SK-N-MC (cell line): ENCODE measurements around the gene NLGN1.

Experiments
- EZH2 ChIP-seq: fragments of 200-600 bp; sonication (generic); IDR thresholded peaks from one replicate; pipeline ENCODE4 v1.6.1; 2017; ENCODE audit warnings: antibody characterized with exemption
- FOXP2 ChIP-seq: optimal IDR thresholded peaks from 2 replicates; pipeline ENCODE3; 2011; ENCODE audit warnings: mild to moderate bottlenecking, moderate library complexity; ENCODE audit not compliant: insufficient read depth; ENCODE audit errors: extremely low read length, control extremely low read depth
- POLR2AphosphoS5 ChIP-seq: IDR thresholded peaks from 2 replicates; pipeline ENCODE4 v1.6.1; 2012; ENCODE audit warnings: mild to moderate bottlenecking, low read depth, low read length, borderline replicate concordance

DNA sequence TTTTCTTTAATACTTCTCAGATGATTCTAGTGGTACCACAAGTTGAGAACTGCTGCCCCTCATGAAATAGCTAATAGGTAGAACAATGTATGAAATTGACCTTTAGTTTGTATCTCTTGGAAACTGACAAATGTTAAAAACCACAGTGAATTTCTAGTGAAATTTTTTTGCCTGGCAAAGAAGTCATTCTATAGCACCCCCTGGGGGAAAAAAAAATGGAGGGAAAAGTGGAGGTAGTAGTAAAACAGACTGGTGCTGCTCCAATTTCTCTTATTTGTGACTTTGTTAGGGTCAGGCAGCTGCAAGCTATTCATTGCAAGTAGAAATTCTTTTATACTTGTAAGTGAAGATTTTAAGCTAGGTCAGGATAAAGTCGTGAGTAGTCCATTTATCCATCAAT lies 605.0 kb downstream of the NLGN1 start:
- TF ChIP-seq POLR2AphosphoS5 (no peak), EZH2 (no peak), FOXP2 (no peak)
